Measurements from ENCODE around the gene OPN1LW.

GRCh38 chrX:154132366-154132765 is 11.7 kb upstream of the OPN1LW start:
- TF ChIP-seq CTCF (IDR thresholded peaks at IDR 0.05 in 4 of 5, conservative IDR thresholded peaks at IDR 0.05 in 1 of 5): no peak
- no peak for TF ChIP-seq POLR2A (IDR thresholded peaks at IDR 0.05)

Measured in gastrocnemius medialis (tissue), 4 donors.